IgD-negative memory B cell (primary cell): ENCODE data around the gene KTI12. TPM values are rescaled to one million over a fixed set of nuclear protein-coding genes. Genes with fewer than 3 reads are reported as not detected.
"Not testable (repeated sequence)": the region's sequence is repeated elsewhere in the genome, so short reads cannot be mapped to it uniquely, and the experiment has no call there.

Source experiments
- H3K27ac Mint-ChIP-seq, 3 donors: one replicate each; pipeline ENCODE4 v1.8.0; 2020 to 2022; ENCODE audit warnings: mild to moderate bottlenecking in 3 of 3, mixed read lengths in 3 of 3, moderate library complexity in 1 of 3
- H3K27me3 Mint-ChIP-seq: one replicate; pipeline ENCODE4 v1.8.0; 2021; ENCODE audit warnings: mixed read lengths
- H3K36me3 Mint-ChIP-seq: one replicate; pipeline ENCODE4 v1.8.0; 2020; ENCODE audit warnings: mild to moderate bottlenecking, mixed read lengths
- H3K4me1 Mint-ChIP-seq, 3 donors: one replicate each; pipeline ENCODE4 v1.8.0; 2020 to 2022; ENCODE audit warnings: mixed read lengths in 3 of 3, mild to moderate bottlenecking in 1 of 3
- H3K4me3 Mint-ChIP-seq, 4 donors: one replicate each; pipeline ENCODE4 v1.8.0; 2020 to 2022; ENCODE audit warnings: mild to moderate bottlenecking in 4 of 4, mixed read lengths in 4 of 4, moderate library complexity in 3 of 4
- H3K9me3 Mint-ChIP-seq, 3 donors: one replicate each; pipeline ENCODE4 v1.8.0; 2020 to 2021; ENCODE audit warnings: mixed read lengths in 3 of 3, mild to moderate bottlenecking in 1 of 3
- polyA plus RNA-seq: library from polyadenylated mRNA; unstranded; fragments of 300-500 nt; fragmentation: Illumina TruSeq; gene quantifications from one replicate; pipeline ENCODE4 v1.2.3, GENCODE V29; 2021

Gene KTI12
- polyA plus RNA-seq, 1 donor from 2014 or later: 34.3 TPM

DNA sequence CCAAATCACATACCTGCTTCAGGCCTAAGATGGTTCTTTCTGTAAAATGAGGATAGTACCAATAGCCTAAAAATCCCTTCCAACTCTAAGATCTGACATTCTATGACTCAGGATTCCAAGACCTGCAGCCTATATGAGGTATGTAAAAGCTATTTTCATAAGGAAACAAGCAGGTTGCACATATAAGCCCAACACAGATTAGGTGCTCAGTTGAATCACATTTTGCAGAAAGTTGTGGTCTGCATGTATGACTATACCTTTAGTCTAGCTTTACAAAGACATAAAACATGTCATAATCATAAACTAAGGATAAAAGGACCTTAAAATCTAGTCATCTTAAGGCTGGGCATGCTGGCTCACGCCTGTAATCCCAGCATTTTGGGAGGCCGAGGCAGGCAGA is 7.3 kb downstream of the KTI12 start:
- no peaks in the 10 kb centered on the region for H3K9me3 Mint-ChIP-seq
- H3K36me3 Mint-ChIP-seq: peaks cover 16% of the 10 kb centered on the region
- H3K27ac Mint-ChIP-seq: no peak overlapping the region

DNA sequence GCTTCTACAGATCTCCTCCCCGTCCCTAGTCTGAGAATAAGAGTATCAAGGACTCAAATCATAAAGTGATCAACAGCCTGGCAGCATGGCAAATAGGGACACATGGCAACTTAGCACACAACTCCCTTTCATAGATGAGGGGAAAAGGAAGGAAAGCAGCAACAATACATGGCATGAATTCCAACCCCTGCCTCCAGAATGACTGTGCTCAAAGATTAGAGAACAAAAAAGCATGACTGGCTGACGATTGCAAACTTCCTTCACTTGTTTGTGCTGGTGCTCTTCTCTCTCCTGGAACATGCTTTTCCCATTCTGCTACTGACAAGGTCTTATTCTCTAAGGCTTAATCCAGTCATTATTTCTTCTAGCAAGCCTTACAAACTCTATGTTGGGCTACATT is 11.5 kb downstream of the KTI12 start:
- Mint-ChIP-seq H3K4me1 (peaks cover 0 to 3% (median 1%) of the 10 kb centered on the region in 3 donors), H3K36me3 (peaks cover 8% of the 10 kb centered on the region), H3K27ac (peak overlapping the region in 1 of 3 donors; percentile 34), H3K4me3 (no peak overlapping the region), H3K27me3 (no peaks in the 10 kb centered on the region), H3K9me3 (no peaks in the 10 kb centered on the region)

More for the DNA sequence above, 7.3 kb downstream of the KTI12 start:
- H3K4me1 Mint-ChIP-seq: peaks cover 12 to 13% (median 12%) of the 10 kb centered on the region in 3 donors
- H3K27me3 Mint-ChIP-seq: no peaks in the 10 kb centered on the region
- H3K4me3 Mint-ChIP-seq: no peak overlapping the region

DNA sequence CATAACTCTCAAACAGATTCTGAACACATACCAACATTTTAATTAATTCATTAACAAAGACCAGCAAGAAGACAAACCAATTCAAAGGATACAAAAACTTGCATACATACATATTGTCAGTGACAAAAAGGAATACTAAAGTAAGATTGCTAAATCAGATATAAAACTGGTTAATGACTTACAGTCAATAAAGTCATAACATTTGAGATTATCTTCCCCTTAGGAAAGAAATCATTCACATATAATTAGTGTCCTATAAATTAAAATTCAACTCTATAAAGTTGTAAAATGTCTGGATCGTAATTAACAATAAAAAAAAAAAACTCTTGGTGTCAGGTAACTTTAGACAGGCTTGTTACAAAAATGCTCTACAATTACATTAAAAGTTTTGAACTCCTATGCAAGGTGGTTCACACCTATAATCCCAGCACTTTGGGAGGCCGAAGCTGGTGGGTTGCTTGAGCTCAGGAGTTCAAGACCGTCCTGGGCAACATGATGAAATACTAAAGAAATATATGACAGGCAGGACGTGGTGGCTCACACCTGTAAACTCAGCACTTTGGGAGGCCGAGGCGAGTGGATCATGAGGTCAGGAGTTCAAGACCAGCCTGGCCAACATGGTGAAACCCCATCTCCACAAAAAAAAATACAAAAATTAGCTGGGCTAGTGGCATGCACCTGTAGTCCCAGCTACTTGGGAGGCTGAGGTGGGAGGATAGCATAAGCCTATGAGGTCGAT is 25.4 kb downstream of the KTI12 start:
- H3K36me3 Mint-ChIP-seq: no peaks in the 10 kb centered on the region
- H3K4me1 Mint-ChIP-seq: no peaks in the 10 kb centered on the region
- H3K27ac Mint-ChIP-seq: no peak overlapping the region
- H3K27me3 Mint-ChIP-seq: peaks cover 12% of the 10 kb centered on the region
- no peaks in the 10 kb centered on the region for H3K9me3 Mint-ChIP-seq
- H3K4me3 Mint-ChIP-seq: peak overlapping the region in 1 of 4 donors; percentile 68

DNA sequence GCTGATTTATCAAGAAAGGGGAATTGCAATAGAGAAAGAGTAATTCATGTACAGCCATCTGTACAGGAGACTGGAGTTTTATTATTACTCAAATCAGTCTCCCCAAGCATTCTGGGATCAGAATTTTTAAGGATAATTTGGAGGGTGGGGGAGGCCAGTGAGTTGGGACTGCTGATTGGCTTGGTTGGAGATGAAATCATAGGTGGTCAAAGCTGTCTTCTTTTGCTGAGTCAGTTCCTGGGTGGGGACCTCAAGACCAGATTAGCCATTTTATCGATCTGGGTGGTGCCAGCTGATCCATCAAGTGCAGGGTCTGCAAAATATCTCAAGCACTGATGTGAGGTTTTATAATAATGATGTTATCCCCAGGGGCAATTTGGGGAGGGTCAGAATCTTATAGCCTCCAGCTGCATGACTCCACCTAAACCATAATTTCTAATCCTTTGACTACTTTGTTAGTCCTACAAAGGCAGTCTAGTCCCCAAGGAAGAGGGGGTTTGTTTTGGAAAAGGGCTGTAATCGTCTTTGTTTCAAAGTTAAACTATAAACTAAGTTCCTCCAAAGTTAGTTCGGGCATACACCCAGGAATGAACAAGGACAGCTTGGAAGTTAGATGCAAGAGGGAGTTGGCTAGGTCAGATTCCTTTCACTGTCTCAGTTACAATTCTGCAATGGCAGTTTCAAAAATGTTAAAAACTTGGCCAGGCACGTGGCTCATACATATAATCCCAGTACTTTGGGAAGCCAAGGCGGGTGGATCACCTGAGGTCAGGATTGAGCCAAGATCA is 26.2 kb downstream of the KTI12 start:
- Mint-ChIP-seq H3K4me3 (no peak overlapping the region), H3K36me3 (no peaks in the 10 kb centered on the region), H3K9me3 (no peaks in the 10 kb centered on the region), H3K27me3 (peaks cover 12% of the 10 kb centered on the region), H3K4me1 (peaks cover 0 to 1% (median 0%) of the 10 kb centered on the region in 3 donors), H3K27ac (no peak overlapping the region)

DNA sequence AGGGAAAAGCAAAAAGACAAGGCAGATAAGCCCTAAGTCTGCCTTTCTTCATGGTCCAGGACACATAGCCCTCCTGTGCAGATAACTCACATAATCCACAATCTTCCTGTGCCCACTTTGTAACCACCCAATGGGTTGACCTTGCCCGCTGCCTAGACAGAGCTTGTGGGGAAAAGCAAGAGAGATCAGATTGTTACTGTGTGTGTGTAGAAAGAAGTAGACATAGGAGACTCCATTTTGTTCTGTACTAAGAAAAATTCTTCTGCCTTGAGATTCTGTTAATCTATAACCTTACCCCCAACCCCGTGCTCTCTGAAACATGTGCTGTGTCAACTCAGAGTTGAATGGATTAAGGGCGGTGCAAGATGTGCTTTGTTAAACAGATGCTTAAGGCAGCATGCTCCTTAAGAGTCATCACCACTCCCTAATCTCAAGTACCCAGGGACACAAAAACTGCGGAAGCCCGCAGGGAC is 27.5 kb downstream of the KTI12 start:
- H3K36me3 Mint-ChIP-seq, H3K4me3 Mint-ChIP-seq, H3K9me3 Mint-ChIP-seq, H3K4me1 Mint-ChIP-seq, H3K27ac Mint-ChIP-seq: not testable (repeated sequence)
- H3K27me3 Mint-ChIP-seq: peaks cover 12% of the 10 kb centered on the region

DNA sequence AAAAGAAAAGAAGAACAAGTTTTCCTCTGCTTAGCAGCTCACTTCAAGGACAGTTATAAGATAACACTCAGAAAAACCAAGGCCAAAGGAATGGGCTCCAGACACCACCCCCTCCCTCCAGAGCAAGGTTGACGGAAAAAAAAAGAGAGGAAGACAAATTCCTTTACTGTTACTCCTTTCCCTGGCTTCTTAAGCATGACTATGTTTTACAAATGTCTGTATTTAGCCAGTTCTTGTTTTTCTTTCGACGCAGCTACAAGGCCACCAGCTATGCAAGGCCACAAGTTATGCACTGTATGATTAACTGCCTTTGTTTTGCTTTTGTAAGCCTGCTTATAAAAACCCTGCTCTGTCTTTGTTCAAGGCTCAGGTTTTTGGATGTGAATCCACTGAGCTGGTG is 28.1 kb downstream of the KTI12 start:
- H3K36me3 Mint-ChIP-seq: not testable (repeated sequence)

DNA sequence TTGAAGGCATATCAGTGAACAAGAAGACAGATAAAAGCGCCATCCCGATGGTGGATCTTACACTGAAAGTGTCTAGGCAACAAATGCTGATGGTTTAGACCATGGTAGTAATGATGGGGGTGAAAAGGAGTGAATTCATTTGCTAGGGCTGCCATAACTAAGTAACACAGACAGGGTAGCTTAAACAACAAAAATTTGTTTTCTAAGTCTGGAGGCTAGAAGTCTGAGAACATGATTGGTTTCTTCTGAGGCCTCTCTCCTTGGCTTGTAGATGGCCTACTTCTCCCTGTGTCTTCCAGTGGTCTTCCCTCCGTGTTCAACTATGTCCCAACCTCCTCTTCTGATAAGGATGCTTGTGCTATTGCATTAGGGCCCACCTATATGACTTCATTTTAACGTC is 29.7 kb downstream of the KTI12 start:
- H3K4me1 Mint-ChIP-seq: peaks cover 0 to 1% (median 0%) of the 10 kb centered on the region in 3 donors
- H3K36me3 Mint-ChIP-seq: peaks cover 3% of the 10 kb centered on the region
- H3K4me3 Mint-ChIP-seq: no peak overlapping the region
- no peak overlapping the region for H3K27ac Mint-ChIP-seq
- H3K27me3 Mint-ChIP-seq: peaks cover 12% of the 10 kb centered on the region
- H3K9me3 Mint-ChIP-seq: no peaks in the 10 kb centered on the region

More for the DNA sequence above, 28.1 kb downstream of the KTI12 start:
- not testable (repeated sequence) for H3K4me3 Mint-ChIP-seq, H3K9me3 Mint-ChIP-seq, H3K27ac Mint-ChIP-seq, H3K4me1 Mint-ChIP-seq
- H3K27me3 Mint-ChIP-seq: peaks cover 12% of the 10 kb centered on the region

DNA sequence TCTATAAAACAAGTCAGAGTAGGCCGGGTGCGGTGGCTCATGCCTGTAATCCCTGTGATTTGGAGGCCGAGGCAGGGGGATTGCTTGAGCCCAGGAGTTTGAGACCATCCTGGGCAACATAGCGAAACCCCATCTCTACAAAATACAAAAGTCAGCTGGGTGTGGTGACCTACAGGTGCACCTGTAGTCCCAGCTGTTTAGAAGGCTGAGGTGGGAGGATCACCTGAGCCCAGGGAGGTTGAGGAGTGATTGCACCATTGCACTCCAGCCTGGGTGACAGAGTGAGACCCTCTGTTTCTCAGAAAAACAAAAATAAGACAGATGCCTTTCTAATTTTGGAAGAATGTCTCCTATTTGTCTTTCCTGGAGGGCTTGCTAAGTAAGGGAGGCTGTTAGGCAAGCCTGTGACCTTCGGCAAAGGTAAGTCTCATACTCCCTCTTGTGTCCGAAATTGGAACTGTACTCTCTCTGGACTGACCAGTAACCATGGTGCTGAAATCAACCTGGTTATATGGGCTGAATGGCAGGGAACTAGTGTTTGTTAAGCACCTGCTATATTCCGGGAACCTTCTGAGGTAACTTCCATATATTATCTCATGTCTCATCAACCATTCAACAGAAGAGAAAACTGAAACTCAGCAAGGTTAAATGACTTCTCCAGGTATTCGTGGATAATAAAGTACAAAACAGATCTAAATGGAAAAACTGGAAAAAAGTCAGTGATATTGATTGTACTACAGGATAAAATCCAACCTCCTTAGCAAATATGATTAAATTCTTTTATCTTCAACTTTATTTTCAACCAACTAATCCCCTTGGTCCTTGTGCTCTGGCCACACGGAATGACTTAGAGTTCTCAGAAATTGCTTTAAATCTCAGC is 31.3 kb downstream of the KTI12 start:
- Mint-ChIP-seq H3K36me3 (peaks cover 4% of the 10 kb centered on the region), H3K27ac (no peak overlapping the region)

DNA sequence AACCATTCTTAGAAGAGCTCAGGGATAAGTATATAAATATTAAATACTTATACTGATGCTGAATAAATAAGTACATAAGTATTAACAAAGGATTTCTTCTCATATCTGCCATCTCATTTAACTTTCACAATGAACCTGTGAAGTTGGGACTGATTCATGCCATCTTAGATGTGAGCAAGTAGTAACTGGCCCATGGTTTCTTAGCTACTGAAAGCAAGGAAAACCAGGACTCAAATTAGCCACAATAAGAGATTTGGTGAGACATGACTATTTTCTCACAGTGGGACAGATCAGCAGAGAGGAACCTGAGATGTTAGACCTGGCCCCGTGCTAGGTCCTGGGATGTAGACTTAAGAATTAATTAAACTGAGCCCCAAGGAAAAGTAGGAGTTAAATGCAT is 34.9 kb downstream of the KTI12 start:
- Mint-ChIP-seq H3K27ac (no peak overlapping the region), H3K36me3 (peaks cover 4% of the 10 kb centered on the region), H3K9me3 (no peaks in the 10 kb centered on the region), H3K4me3 (no peak overlapping the region), H3K4me1 (peaks cover 0 to 1% (median 0%) of the 10 kb centered on the region in 3 donors), H3K27me3 (peaks cover 8% of the 10 kb centered on the region)

More for the DNA sequence above, 31.3 kb downstream of the KTI12 start:
- H3K9me3 Mint-ChIP-seq: no peaks in the 10 kb centered on the region
- H3K27me3 Mint-ChIP-seq: peaks cover 4% of the 10 kb centered on the region
- peaks cover 0 to 1% (median 0%) of the 10 kb centered on the region in 3 donors for H3K4me1 Mint-ChIP-seq
- no peak overlapping the region for H3K4me3 Mint-ChIP-seq

DNA sequence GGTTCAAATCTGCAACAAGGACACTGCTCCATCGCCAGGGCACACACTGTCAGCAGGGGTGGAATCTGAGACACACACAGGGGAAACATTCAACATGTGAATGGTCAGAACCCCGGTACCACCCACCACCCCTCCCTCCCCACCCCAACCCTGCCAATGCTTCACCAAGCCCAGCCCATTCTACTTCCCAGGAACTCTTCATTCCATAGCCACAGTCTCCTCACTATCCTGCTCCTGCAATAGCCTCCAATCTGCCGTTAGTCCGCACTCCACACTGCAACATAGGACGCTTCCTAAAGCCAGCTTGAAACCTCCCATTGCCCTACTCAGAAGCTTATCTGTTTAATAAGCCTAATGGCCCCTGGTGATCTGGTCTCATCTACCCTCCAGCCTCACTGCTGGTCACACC is 35.6 kb downstream of the KTI12 start:
- Mint-ChIP-seq H3K4me1 (peaks cover 0 to 1% (median 0%) of the 10 kb centered on the region in 3 donors), H3K4me3 (no peak overlapping the region), H3K9me3 (no peaks in the 10 kb centered on the region), H3K27ac (no peak overlapping the region), H3K27me3 (peaks cover 13% of the 10 kb centered on the region), H3K36me3 (peaks cover 4% of the 10 kb centered on the region)

DNA sequence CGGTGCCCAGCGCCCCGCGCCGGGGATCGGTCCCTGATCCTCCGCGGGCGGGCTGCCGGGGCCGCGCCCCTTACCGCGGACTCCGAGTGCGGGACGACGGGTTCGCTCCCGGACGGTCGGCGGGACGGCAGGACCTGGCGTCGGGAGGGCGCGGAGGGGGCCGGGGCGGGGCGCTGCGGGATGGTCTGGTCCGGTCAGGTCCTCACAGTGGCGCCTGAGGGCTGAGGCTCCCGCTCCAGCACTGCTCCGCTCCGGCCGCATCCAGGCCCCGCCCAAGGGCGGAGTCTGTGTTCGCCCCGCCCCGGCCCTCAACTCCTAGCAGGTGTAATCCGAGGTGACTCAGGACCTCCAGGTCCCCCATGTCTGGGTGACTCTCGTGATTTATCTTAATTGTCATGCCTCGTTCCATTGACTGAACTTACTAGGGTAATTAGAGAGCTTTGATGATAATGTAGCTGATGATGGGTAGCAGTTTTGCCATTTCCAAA is 43.1 kb downstream of the KTI12 start, which contains the start of gene RAB3B:
RAB3B (minus strand) TSS at position 223 of the 488 bp plus-strand sequence. CDS start 13,583 bp downstream, outside the sequence.
- H3K27ac Mint-ChIP-seq: peak within 1 kb of the TSS in 1 of 3 donors; percentile 93
- H3K9me3 Mint-ChIP-seq: no peaks in the 10 kb centered on the region
- peaks cover 4 to 10% (median 5%) of the 10 kb centered on the region in 3 donors for H3K4me1 Mint-ChIP-seq
- peaks cover 30% of the 10 kb centered on the region for H3K27me3 Mint-ChIP-seq
- peaks cover 6% of the 10 kb centered on the region for H3K36me3 Mint-ChIP-seq
- peak within 1 kb of the TSS; percentile 16 to 93 (median 78) for H3K4me3 Mint-ChIP-seq

DNA sequence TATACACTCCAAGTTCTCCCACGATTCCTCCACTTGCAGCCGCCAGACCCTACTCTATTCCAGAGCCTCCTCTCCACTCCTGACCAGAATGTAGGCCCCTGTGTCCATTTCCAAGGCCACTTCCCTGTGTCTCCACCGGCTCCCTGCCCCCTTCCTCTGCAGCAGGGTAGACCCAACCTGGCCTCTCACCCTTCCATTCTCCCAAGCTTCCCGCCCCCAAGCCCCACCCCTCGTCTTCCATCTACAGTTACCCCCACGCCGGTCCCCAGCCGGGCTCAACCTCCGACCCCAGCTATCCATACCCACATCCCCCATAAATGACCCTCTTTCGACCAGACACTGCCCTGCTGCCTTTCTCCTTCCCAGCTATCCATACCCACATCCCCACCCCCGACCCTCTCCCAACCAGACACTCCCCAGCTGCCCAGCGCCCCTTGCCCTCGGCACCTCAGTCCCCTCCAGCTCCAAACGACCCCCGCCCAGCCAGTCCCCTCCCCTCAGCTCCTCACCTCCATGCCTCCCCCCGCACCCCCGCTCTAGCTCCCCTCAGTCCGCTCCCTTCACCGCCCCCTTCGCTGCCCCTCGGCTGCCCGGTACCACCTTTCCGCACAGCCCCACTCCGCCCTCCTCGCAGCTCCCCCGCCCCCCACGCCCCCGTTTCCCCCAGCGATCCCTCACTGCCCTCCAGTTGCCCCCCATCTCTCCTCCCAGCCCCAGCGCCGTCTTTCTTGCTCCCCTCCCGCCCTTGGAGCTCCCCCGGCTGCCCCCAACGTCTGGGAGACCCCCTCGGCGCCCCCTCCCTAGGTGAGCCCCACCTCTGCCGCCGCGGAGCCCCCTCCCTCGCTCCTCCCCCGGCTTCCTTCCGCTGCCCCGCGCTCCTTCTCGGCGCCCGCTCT is 43.8 kb downstream of the KTI12 start:
- Mint-ChIP-seq H3K4me1 (peaks cover 4 to 15% (median 5%) of the 10 kb centered on the region in 3 donors), H3K4me3 (peak overlapping the region in 2 of 4 donors; percentile 86 to 93), H3K36me3 (peaks cover 6% of the 10 kb centered on the region), H3K27ac (no peak overlapping the region), H3K9me3 (no peaks in the 10 kb centered on the region), H3K27me3 (peaks cover 30% of the 10 kb centered on the region)

DNA sequence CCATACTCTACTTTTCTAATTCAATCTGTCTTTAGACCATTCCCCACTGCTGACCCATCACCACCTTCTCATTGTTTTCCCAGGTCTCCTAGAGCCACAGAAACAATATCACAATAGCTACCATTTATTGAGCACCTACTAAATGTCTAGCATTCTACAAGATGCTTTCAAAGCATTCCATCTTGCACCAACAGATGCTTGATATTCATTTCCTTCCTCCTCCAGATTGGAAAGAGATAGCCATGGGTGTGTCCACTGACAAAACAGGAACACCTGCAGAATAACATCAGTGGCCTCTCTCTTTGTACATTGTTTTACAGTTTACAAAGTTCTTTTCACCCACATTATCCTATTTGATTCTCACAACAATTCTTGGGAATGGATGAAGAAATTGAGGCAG is 45.4 kb downstream of the KTI12 start:
- Mint-ChIP-seq H3K4me1 (peaks cover 4 to 15% (median 5%) of the 10 kb centered on the region in 3 donors), H3K36me3 (peaks cover 6% of the 10 kb centered on the region), H3K4me3 (peak overlapping the region in 1 of 4 donors; percentile 41)

More for the DNA sequence above, 45.4 kb downstream of the KTI12 start:
- H3K27me3 Mint-ChIP-seq: peaks cover 21% of the 10 kb centered on the region
- peak overlapping the region in 1 of 3 donors; percentile 39 for H3K27ac Mint-ChIP-seq
- H3K9me3 Mint-ChIP-seq: no peaks in the 10 kb centered on the region
